Amygdala (tissue), 56 donors: ENCODE data around the gene CARNS1.
"Not testable (repeated sequence)": the region's sequence is repeated elsewhere in the genome, so short reads cannot be mapped to it uniquely, and the experiment has no call there.

Experiments
- DNase-seq, 56 donors: peaks; one replicate each; lab custom pipeline; 2025; lab: John Stamatoyannopoulos, UW

The CARNS1 gene

GRCh38 chr11:67421430-67422031, 6.1 kb downstream of the CARNS1 start:
- DNase-seq = no peak

GRCh38 chr11:67422891-67423290, 7.4 kb downstream of the CARNS1 start:
- no peak for DNase-seq

- no peak for DNase-seq
These were observed 8.0 kb downstream of the CARNS1 start for GRCh38 chr11:67423466-67423865.

GRCh38 chr11:67423891-67424613, 8.6 kb downstream of the CARNS1 start:
- no peak for DNase-seq

GRCh38 chr11:67427364-67427859, 11.9 kb downstream of the CARNS1 start:
- not testable (repeated sequence) for DNase-seq

GRCh38 chr11:67428052-67429001, 12.8 kb downstream of the CARNS1 start, which contains the start of gene RPS6KB2:
Gene RPS6KB2, plus strand, starts transcription at chr11:67428494. Its CDS starts 52 bp downstream, at chr11:67428546.
- peak; percentile 81 to 99 (median 95) for DNase-seq

- no peak for DNase-seq
These were observed 13.7 kb downstream of the CARNS1 start for GRCh38 chr11:67429038-67429668.

GRCh38 chr11:67429722-67430121, 14.2 kb downstream of the CARNS1 start:
- DNase-seq = no peak

GRCh38 chr11:67431346-67432249, 16.1 kb downstream of the CARNS1 start:
- DNase-seq = no peak

GRCh38 chr11:67432655-67433349, 17.3 kb downstream of the CARNS1 start:
- DNase-seq = no peak

- DNase-seq = no peak
These were observed 18.3 kb downstream of the CARNS1 start for GRCh38 chr11:67433536-67434394.

GRCh38 chr11:67434395-67434881, 19.0 kb downstream of the CARNS1 start:
- no peak for DNase-seq

GRCh38 chr11:67435031-67435726, 19.7 kb downstream of the CARNS1 start:
- DNase-seq = no peak

- DNase-seq = no peak
These were observed 20.4 kb downstream of the CARNS1 start for GRCh38 chr11:67435727-67436458.

GRCh38 chr11:67436459-67437081, 21.1 kb downstream of the CARNS1 start:
- DNase-seq = no peak
